ENCODE results near the gene TPPP3.

TPPP3 gene

GRCh38 chr16:67433131-67433719, 39.9 kb upstream of the TPPP3 start:
- TF ChIP-seq POLR2A (IDR thresholded peaks at IDR 0.05; ENCODE audit: low read depth, low read length) (no peak), TAF1 (IDR thresholded peaks at IDR 0.05; ENCODE audit: low read depth, low read length) (no peak), SPI1 (IDR thresholded peaks at IDR 0.05; ENCODE audit: low read depth, low read length) (no peak), PAX5 (IDR thresholded peaks at IDR 0.05; ENCODE audit: insufficient read depth, low read length, severe bottlenecking) (no peak), POU2F2 (IDR thresholded peaks at IDR 0.05; ENCODE audit: low read depth, low read length) (no peak), POLR2AphosphoS5 (IDR thresholded peaks at IDR 0.05; ENCODE audit: low read depth, low read length) (no peak)
- DNase-seq (ENCODE audit: insufficient read length, low spot score): no peak
- peak; percentile 67 for FAIRE-seq

DNA sequence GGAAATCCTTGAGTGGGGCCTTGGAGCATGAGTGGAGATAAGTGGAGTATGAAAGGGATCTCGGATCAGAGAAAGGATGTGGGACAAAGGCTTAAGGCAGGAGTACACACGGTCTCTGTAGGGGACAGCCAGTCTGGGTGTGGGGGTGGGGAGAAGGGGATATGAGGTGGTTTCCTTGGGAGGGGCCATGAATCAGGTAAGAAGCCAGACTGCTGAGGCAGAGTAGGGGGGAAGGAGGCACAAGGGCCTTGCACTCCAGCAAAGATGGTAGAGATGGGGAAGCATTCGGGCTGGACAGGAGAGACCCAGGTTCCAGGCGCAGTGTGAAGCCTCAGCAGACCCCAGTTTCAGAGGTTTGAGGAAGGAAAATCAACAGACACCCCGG, 39.2 kb upstream of the TPPP3 start:
- DNase-seq (ENCODE audit: insufficient read length, low spot score): no peak
- TF ChIP-seq POU2F2 (IDR thresholded peaks at IDR 0.05; ENCODE audit: low read depth, low read length) (no peak), TAF1 (IDR thresholded peaks at IDR 0.05; ENCODE audit: low read depth, low read length) (no peak), POLR2A (IDR thresholded peaks at IDR 0.05; ENCODE audit: low read depth, low read length) (no peak), POLR2AphosphoS5 (IDR thresholded peaks at IDR 0.05; ENCODE audit: low read depth, low read length) (no peak), PAX5 (IDR thresholded peaks at IDR 0.05; ENCODE audit: insufficient read depth, low read length, severe bottlenecking) (no peak), SPI1 (IDR thresholded peaks at IDR 0.05; ENCODE audit: low read depth, low read length) (no peak)
- FAIRE-seq: no peak

GRCh38 chr16:67431775-67432505, 38.6 kb upstream of the TPPP3 start:
- DNase-seq (ENCODE audit: insufficient read length, low spot score): no peak
- TF ChIP-seq TAF1 (IDR thresholded peaks at IDR 0.05; ENCODE audit: low read depth, low read length) (no peak), POLR2A (IDR thresholded peaks at IDR 0.05; ENCODE audit: low read depth, low read length) (no peak), SPI1 (IDR thresholded peaks at IDR 0.05; ENCODE audit: low read depth, low read length) (no peak), POU2F2 (IDR thresholded peaks at IDR 0.05; ENCODE audit: low read depth, low read length) (no peak), PAX5 (IDR thresholded peaks at IDR 0.05; ENCODE audit: insufficient read depth, low read length, severe bottlenecking) (no peak)

GRCh38 chr16:67430977-67431774, 37.9 kb upstream of the TPPP3 start, which contains the start of gene HSD11B2:
Gene HSD11B2 (plus strand): TSS chr16:67431121. CDS start chr16:67431249, 128 bp downstream.
- TF ChIP-seq POLR2AphosphoS5 (IDR thresholded peaks at IDR 0.05; ENCODE audit: low read depth, low read length) (no peak), TAF1 (IDR thresholded peaks at IDR 0.05; ENCODE audit: low read depth, low read length) (no peak), POU2F2 (IDR thresholded peaks at IDR 0.05; ENCODE audit: low read depth, low read length) (no peak), POLR2A (IDR thresholded peaks at IDR 0.05; ENCODE audit: low read depth, low read length) (no peak), SPI1 (IDR thresholded peaks at IDR 0.05; ENCODE audit: low read depth, low read length) (no peak), PAX5 (IDR thresholded peaks at IDR 0.05; ENCODE audit: insufficient read depth, low read length, severe bottlenecking) (no peak)
- FAIRE-seq (no peak), DNase-seq (ENCODE audit: insufficient read length, low spot score) (peak; percentile 63)

More at GRCh38 chr16:67431775-67432505, 38.6 kb upstream of the TPPP3 start:
- FAIRE-seq: no peak

DNA sequence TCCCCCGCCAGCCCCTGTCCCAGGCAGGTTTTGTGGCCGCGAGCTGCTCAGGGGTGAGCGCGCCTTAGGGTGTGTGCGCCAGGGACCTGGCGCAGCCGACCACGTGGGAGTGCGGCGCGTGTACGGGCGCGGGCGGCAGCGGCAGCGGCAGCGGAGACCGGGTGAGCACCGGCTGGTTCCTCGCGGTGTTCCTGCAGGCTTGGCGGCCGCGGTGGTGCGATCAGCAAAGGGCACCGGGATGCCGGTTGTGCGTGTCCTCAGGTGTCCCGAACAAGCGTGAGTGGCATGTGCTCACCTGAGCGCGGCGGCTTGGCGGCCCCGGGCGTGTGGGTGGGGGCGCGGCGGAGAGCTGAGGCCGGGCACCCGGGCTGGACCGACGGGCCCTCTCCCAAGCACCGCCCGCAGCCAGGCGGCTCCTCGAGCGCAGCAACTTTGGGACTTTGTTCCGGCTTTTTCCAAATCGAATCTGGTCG, 37.2 kb upstream of the TPPP3 start:
- FAIRE-seq: peak; percentile 58
- TF ChIP-seq POU2F2 (IDR thresholded peaks at IDR 0.05; ENCODE audit: low read depth, low read length) (no peak), POLR2AphosphoS5 (IDR thresholded peaks at IDR 0.05; ENCODE audit: low read depth, low read length) (no peak), SPI1 (IDR thresholded peaks at IDR 0.05; ENCODE audit: low read depth, low read length) (no peak), PAX5 (IDR thresholded peaks at IDR 0.05; ENCODE audit: insufficient read depth, low read length, severe bottlenecking) (no peak), TAF1 (IDR thresholded peaks at IDR 0.05; ENCODE audit: low read depth, low read length) (no peak), POLR2A (IDR thresholded peaks at IDR 0.05; ENCODE audit: low read depth, low read length) (no peak)
- no peak for DNase-seq (ENCODE audit: insufficient read length, low spot score)

DNA sequence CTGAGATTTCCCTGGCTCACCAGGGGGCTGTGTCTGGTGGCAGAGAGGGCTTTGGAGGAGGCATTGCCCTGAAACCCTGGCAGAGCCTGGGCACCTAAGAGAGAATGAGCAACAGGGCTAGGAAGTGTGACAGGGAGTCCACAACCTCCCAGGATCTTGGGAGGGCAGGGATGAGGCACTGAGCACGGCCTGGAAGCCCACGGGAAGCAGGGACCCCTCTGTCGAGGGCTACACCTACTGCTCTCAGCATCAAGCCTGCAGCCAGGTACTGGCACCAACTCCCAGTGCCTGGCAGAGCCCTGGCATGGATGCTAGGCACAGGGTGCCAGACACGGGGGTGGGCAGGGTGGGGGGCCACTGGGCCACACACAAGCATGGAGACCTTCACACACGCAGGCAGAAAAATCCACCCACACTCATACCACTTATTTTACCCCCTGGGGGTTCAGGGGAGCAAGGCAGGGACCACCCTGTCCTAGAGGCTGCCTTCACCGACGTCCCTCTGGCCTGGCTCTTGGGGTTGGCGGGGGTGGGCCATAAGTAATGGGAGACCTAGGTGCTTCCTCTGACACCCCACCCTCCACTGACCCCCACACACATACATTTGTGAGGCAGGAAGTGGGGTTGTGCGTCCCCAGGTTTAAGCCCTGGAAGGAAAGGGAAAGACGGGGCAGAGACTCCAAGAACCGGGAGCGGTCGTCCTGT, 36.7 kb upstream of the TPPP3 start:
- no peak for TF ChIP-seq PAX5 (IDR thresholded peaks at IDR 0.05; ENCODE audit: insufficient read depth, low read length, severe bottlenecking)
- no peak for TF ChIP-seq TAF1 (IDR thresholded peaks at IDR 0.05; ENCODE audit: low read depth, low read length)
- TF ChIP-seq POLR2AphosphoS5 (IDR thresholded peaks at IDR 0.05; ENCODE audit: low read depth, low read length): no peak
- no peak for TF ChIP-seq SPI1 (IDR thresholded peaks at IDR 0.05; ENCODE audit: low read depth, low read length)
- no peak for TF ChIP-seq POU2F2 (IDR thresholded peaks at IDR 0.05; ENCODE audit: low read depth, low read length)
- no peak for TF ChIP-seq POLR2A (IDR thresholded peaks at IDR 0.05; ENCODE audit: low read depth, low read length)
- FAIRE-seq (no peak), DNase-seq (ENCODE audit: insufficient read length, low spot score) (no peak)

DNA sequence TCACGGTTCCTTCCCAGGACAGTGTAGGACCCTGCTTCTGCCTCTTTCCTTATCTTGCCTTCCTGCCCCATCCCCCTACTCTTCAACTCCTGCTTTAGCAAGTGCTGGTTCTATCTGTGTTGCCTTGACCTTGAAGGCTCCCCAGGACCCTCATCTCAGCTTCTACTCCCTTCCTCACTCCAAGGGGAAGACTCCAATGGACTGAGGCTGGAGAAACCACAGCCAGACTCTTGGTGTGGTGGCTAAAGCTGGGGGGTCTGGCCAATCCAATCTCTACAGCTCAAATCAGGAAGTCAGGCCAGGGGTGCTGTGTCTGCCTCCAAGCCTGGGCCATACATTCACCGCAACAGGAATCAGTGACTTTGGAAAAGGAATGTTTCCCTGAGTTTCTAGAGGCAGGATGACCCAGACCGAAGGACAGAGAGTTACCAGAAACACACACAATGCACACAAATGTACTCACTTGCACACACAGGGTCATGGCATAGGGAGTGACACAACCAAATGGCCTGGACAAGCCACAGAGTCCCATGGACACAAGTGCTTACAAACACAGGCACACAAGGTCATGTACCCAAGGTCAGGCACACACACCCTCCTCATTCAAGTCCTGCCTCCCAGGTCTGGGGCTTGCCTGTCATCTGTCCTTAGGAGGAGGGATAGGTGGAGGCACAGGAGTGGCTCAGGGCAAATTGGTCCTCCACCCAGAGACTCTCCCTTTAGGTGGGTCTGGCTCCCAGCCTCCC, 35.9 kb upstream of the TPPP3 start:
- no peak for FAIRE-seq
- no peak for TF ChIP-seq POU2F2 (IDR thresholded peaks at IDR 0.05; ENCODE audit: low read depth, low read length)
- no peak for TF ChIP-seq TAF1 (IDR thresholded peaks at IDR 0.05; ENCODE audit: low read depth, low read length)
- TF ChIP-seq SPI1 (IDR thresholded peaks at IDR 0.05; ENCODE audit: low read depth, low read length): no peak
- TF ChIP-seq POLR2AphosphoS5 (IDR thresholded peaks at IDR 0.05; ENCODE audit: low read depth, low read length): no peak
- TF ChIP-seq PAX5 (IDR thresholded peaks at IDR 0.05; ENCODE audit: insufficient read depth, low read length, severe bottlenecking): no peak
- TF ChIP-seq POLR2A (IDR thresholded peaks at IDR 0.05; ENCODE audit: low read depth, low read length): no peak

DNA sequence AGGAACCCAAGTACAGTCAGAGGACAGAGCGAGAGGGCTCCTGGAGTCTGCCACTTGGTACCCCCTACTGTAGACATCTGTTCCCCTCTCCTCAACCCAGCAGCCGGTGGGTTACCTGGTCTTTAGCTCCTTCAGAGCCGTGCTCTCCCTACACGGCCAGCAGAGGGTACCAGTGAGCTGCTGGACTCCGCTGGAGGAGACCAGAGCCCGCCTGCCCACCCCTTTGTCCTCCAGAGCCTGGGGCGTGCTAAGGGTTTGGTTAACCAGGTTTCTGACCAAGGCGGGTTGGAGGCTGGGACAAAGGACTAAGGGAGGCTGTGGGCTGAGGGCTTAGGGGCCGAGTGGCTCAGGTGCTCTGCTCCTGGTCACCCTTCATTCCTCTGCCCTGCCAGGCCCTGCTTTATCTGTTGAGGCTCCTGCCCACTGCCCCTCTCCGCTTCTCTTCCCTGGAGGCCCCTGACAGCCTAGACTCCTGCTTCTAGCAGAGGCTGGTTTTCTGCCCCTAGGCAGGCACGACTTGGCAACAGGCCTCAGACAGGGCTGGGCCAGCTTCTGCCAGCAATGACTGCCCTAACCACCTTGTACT, 34.9 kb upstream of the TPPP3 start:
- DNase-seq (ENCODE audit: insufficient read length, low spot score): peak; percentile 68
- TF ChIP-seq POLR2AphosphoS5 (IDR thresholded peaks at IDR 0.05; ENCODE audit: low read depth, low read length): no peak
- TF ChIP-seq SPI1 (IDR thresholded peaks at IDR 0.05; ENCODE audit: low read depth, low read length): no peak
- no peak for TF ChIP-seq POLR2A (IDR thresholded peaks at IDR 0.05; ENCODE audit: low read depth, low read length)
- no peak for TF ChIP-seq PAX5 (IDR thresholded peaks at IDR 0.05; ENCODE audit: insufficient read depth, low read length, severe bottlenecking)
- TF ChIP-seq TAF1 (IDR thresholded peaks at IDR 0.05; ENCODE audit: low read depth, low read length): no peak
- no peak for TF ChIP-seq POU2F2 (IDR thresholded peaks at IDR 0.05; ENCODE audit: low read depth, low read length)
- peak; percentile 28 for FAIRE-seq

More for the DNA sequence above, 35.9 kb upstream of the TPPP3 start:
- no peak for DNase-seq (ENCODE audit: insufficient read length, low spot score)

All from GM12891 (cell line).